WTC11 (cell line): ENCODE results near the gene AGBL1. TPM values are rescaled to one million over a fixed set of nuclear protein-coding genes. Genes with fewer than 3 reads are reported as not detected.

Experiments used
- ATAC-seq: fragments of 200-7000 bp; cut with Tn5 transposase; 2 replicates; pipeline ENCODE4 v1.10.0; 2021; ENCODE audit warnings: mild to moderate bottlenecking, moderate library complexity
- CTCF ChIA-PET: fragments of 300-600 bp; sonication (Branson Sonifier 250); formaldehyde crosslinking; loops from one replicate; lab custom pipeline; 2021; ENCODE audit warnings: antibody characterized with exemption; lab: Charles Lee
- POLR2A ChIA-PET: fragments of 350-600 bp; sonication (Branson Sonifier 250); formaldehyde crosslinking; loops from one replicate; lab custom pipeline; 2021; ENCODE audit warnings: antibody characterized with exemption; lab: Charles Lee
- DNase-seq: peaks from one replicate; pipeline ENCODE4 v3.0.0; 2021; ENCODE audit warnings: low spot score
- H3K27ac Mint-ChIP-seq: 2 replicates; pipeline ENCODE4 v1.8.0; 2021; ENCODE audit warnings: mixed read lengths
- H3K27me3 Mint-ChIP-seq: 2 replicates; pipeline ENCODE4 v1.8.0; 2021; ENCODE audit warnings: low read depth, mild to moderate bottlenecking, moderate library complexity, mixed read lengths
- H3K36me3 Mint-ChIP-seq: 2 replicates; pipeline ENCODE4 v1.8.0; 2021; ENCODE audit warnings: mixed read lengths
- H3K4me1 Mint-ChIP-seq: 2 replicates; pipeline ENCODE4 v1.8.0; 2022; ENCODE audit warnings: mixed read lengths
- H3K4me3 Mint-ChIP-seq: 2 replicates; pipeline ENCODE4 v1.8.0; 2021; ENCODE audit warnings: mild to moderate bottlenecking, moderate library complexity, mixed read lengths
- H3K9me3 Mint-ChIP-seq: 2 replicates; pipeline ENCODE4 v1.8.0; 2021; ENCODE audit warnings: mixed read lengths
- AFF4 ChIP-seq: sonication (generic); formaldehyde crosslinking; IDR thresholded peaks from 2 replicates; pipeline ENCODE4 v1.8.1; 2023; ENCODE audit warnings: mild to moderate bottlenecking, missing genetic modification reagents, borderline replicate concordance
- CREM ChIP-seq: sonication (generic); formaldehyde crosslinking; IDR thresholded peaks from 2 replicates; pipeline ENCODE4 v1.8.1; 2022; ENCODE audit warnings: mild to moderate bottlenecking, missing genetic modification reagents, moderate library complexity
- FOXP1 ChIP-seq: sonication (generic); formaldehyde crosslinking; IDR thresholded peaks from 2 replicates; pipeline ENCODE4 v1.8.0; 2022; ENCODE audit warnings: missing genetic modification reagents, mild to moderate bottlenecking, moderate library complexity, borderline replicate concordance
- FOXP4 ChIP-seq: sonication (generic); formaldehyde crosslinking; IDR thresholded peaks from 2 replicates; pipeline ENCODE4 v1.8.0; 2022; ENCODE audit warnings: mild to moderate bottlenecking, missing genetic modification reagents
- HMGXB4 ChIP-seq: sonication (generic); formaldehyde crosslinking; IDR thresholded peaks from 2 replicates; pipeline ENCODE4 v1.8.1; 2023; ENCODE audit warnings: mild to moderate bottlenecking, moderate library complexity, missing genetic modification reagents
- IRF1 ChIP-seq: sonication (generic); formaldehyde crosslinking; IDR thresholded peaks from 2 replicates; pipeline ENCODE4 v1.8.0; 2023; ENCODE audit warnings: missing genetic modification reagents
- MXD4 ChIP-seq: fragments of 250-450 bp; sonication (Bioruptor Pico); IDR thresholded peaks from 2 replicates; pipeline ENCODE4 v1.8.0; 2021; ENCODE audit warnings: mild to moderate bottlenecking, moderate library complexity, borderline replicate concordance
- MYBL2 ChIP-seq: sonication (generic); formaldehyde crosslinking; IDR thresholded peaks from 2 replicates; pipeline ENCODE4 v1.8.1; 2023; ENCODE audit warnings: mild to moderate bottlenecking, moderate library complexity, missing genetic modification reagents
- NR3C1 ChIP-seq: sonication (generic); formaldehyde crosslinking; conservative IDR thresholded peaks from 2 replicates; pipeline ENCODE4 v1.8.1; 2023; ENCODE audit warnings: low read depth, mild to moderate bottlenecking, missing genetic modification reagents
- PREB ChIP-seq: sonication (generic); formaldehyde crosslinking; IDR thresholded peaks from 2 replicates; pipeline ENCODE4 v1.8.1; 2022; ENCODE audit warnings: mild to moderate bottlenecking, missing genetic modification reagents, moderate library complexity, borderline replicate concordance
- PRRX2 ChIP-seq: fragments of 250-450 bp; sonication (Bioruptor Pico); IDR thresholded peaks from 2 replicates; pipeline ENCODE4 v1.8.0; 2021; ENCODE audit warnings: mild to moderate bottlenecking
- RELA ChIP-seq: sonication (generic); formaldehyde crosslinking; IDR thresholded peaks from 2 replicates; pipeline ENCODE4 v1.8.1; 2022; ENCODE audit warnings: missing genetic modification reagents, mild to moderate bottlenecking, borderline replicate concordance
- SP1 ChIP-seq: sonication (generic); formaldehyde crosslinking; conservative IDR thresholded peaks from 2 replicates; pipeline ENCODE4 v1.8.1; 2022; ENCODE audit warnings: missing genetic modification reagents
- ZNF317 ChIP-seq: sonication (generic); formaldehyde crosslinking; IDR thresholded peaks from 2 replicates; pipeline ENCODE4 v1.8.1; 2023; ENCODE audit warnings: low read depth, mild to moderate bottlenecking, moderate library complexity, missing genetic modification reagents, borderline replicate concordance
- ZNF512 ChIP-seq: sonication (generic); formaldehyde crosslinking; IDR thresholded peaks from 2 replicates; pipeline ENCODE4 v1.8.1; 2022; ENCODE audit warnings: missing genetic modification reagents, borderline replicate concordance
- ZNF532 ChIP-seq: fragments of 250-450 bp; sonication (Bioruptor Pico); IDR thresholded peaks from 2 replicates; pipeline ENCODE4 v1.9.0; 2021; ENCODE audit warnings: mild to moderate bottlenecking, borderline replicate concordance
- total RNA-seq: library from RNA; stranded (reverse); gene quantifications from 3 replicates; pipeline ENCODE4 v1.2.3, GENCODE V29; 2021

The AGBL1 gene
- total RNA-seq, 1 experiment from 2014 or later, result not detected

GRCh38 chr15:86611417-86612040 is 531.9 kb downstream of the AGBL1 start:
- CTCF ChIA-PET, result no interaction called here
- no peak overlapping the region for H3K4me3 Mint-ChIP-seq

More at GRCh38 chr15:86611417-86612040, 531.9 kb downstream of the AGBL1 start:
- DNase-seq (no peak), ATAC-seq (peak; percentile 74)
- TF ChIP-seq AFF4 (CRISPR knock-in tag) (no peak), CREM (CRISPR knock-in tag) (no peak), PREB (no peak), MXD4 (CRISPR knock-in tag) (no peak), ZNF532 (CRISPR knock-in tag) (no peak), PRRX2 (no peak), FOXP4 (CRISPR knock-in tag) (no peak), MYBL2 (CRISPR knock-in tag) (no peak), ZNF317 (CRISPR knock-in tag) (no peak), RELA (CRISPR knock-in tag) (no peak), NR3C1 (CRISPR knock-in tag) (no peak), ZNF512 (CRISPR knock-in tag) (no peak), HMGXB4 (no peak), IRF1 (CRISPR knock-in tag) (no peak), SP1 (no peak), FOXP1 (CRISPR knock-in tag) (no peak)
- Mint-ChIP-seq H3K4me1 (peaks cover 61% of the 10 kb centered on the region), H3K36me3 (peaks cover 12% of the 10 kb centered on the region), H3K9me3 (peaks cover 22% of the 10 kb centered on the region), H3K27ac (peak overlapping the region; percentile 93), H3K27me3 (no peaks in the 10 kb centered on the region; the same call in 1 of the 2 replicates)
- POLR2A ChIA-PET, result interaction anchor here (0.5 kb wide), 1 partner anchor 420 kb away, joined by 3 read pairs; no protein-coding TSS in a partner anchor
